NCI-H2029 treated with DMSO at 0.1 percent for 48 hours (cell line): ENCODE data around the gene ARL5C.
"Not testable (repeated sequence)": the region's sequence is repeated elsewhere in the genome, so short reads cannot be mapped to it uniquely, and the experiment has no call there.

ENCODE experiments used
- DNase-seq: peaks from one replicate; lab custom pipeline; 2025; lab: John Stamatoyannopoulos, UW

The ARL5C gene

DNA sequence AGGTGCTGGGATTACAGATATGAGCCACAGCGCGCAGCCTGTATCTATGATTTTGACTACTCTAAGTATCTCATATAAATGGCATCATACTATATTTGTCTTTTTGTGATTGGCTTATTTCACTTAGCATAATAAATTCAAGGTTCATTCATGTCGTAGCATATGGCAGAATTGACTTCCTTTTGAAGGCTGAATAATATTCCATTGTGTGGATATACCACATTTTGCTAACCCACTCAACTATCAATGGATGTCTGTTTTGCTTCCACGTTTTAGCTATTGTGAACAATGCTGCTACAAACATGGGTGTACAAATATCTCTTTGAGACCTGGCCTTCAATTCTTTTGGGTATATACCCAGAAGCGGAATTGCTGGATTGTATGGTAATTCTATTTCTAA is 24.7 kb downstream of the ARL5C start:
- DNase-seq = no peak

DNA sequence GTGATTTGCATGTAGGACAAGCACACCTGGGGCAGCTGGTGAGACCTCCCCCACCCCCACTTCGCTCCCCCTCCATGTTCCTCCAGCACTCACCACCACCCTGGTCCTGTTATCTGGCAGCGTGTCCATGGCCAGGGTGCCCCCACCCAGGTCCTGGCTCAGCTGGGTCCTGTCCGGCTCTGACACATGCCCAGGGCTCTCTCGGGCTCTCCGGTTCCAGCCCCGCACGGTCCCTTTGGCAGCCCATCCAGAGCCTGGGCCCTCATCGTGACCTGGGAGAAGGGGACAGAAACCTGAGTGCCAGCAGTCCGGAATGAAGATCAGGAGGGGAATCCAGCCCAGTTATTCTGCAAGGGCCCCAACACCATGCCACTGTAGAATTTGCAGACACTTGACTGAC is 26.4 kb downstream of the ARL5C start:
- DNase-seq = no peak

DNA sequence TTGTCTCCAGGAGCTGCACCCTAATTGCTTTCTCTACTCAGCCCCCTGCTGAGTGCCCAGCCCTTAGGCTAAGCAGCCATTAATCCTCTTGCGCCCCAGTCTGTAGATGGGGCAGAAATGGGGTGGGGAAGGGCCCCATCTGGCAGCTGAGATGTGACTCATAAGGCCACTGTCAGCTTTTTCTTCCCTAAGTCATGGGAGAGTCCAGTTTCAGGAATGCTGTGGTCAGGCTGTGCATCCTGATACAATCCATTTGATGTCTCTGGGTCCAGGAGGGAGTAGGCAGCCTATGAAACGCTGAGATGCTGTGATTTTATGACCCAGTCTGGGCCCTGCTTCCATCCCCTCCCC is 26.8 kb downstream of the ARL5C start:
- no peak for DNase-seq

DNA sequence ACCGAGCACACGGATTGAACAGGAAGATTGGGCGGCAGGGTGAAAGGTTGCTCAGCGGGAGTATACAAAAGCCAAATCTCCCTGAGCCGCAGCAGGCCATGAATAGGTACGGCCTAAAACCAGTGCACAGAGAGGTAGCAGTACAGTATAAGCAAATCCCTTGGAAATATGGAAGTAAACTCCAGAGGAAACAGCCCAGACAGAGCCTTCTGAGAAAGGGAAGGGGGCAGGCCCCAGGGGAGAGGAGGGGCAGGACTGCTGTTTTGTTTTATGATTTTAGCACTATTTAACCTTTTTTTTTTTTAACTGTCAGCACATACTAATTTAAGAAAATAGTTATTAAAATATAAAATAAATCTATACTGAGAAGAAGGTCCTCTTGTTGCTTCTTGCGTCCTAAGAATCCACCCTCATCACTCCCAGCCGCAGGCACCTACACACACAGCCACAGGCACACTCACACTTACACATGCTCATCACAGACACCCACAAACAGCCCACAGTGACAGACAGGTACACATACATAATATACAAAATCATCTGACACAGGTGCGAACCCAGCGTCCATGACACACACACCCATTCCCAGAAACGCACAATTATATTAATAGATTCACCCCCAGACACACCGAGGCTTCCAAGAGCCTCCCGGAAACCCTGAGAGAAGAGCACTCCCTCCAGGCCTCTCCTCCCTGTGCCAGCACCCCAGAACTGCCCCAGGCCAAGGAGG is 27.4 kb downstream of the ARL5C start:
- no peak for DNase-seq

DNA sequence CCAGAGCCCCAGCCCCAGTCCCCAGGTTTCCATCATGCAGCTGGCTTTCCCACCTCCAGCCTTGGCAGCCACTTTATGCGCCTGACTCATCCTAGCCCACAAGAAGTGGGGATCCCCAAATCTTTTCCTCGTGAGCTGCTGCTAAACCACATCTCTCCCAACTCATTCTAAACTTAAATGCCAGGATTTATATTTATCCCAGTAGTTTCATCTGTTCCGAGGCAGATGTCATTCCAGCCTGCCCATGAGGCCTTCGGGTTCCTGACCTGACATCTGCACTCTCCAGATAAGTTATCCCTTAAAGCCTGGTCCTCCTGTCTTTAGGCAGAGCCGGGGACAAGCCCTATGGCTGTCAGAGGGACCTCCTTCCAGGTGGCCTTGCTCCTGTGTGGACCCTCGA is 31.1 kb downstream of the ARL5C start:
- DNase-seq = no peak

DNA sequence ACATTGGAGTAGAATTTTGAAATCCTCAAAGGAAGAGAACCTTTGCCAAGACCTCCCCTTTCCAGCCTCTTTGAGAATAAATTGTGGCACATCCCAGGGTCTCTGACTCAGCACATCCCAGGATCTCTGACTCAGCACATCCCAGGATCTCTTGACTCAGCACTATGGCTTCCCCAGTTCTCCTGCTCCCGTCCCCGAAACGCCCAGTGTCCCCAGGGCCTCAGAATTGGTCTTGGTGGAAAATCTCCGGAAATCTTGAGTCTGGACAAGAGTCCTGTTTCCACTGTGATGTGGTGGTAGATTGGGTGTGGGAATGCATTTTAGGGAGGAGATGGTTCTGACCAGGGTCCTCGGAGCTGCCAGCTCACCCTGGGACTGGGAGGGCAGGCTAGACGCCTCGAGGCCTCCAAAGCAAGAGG is 33.8 kb downstream of the ARL5C start:
- DNase-seq = no peak

DNA sequence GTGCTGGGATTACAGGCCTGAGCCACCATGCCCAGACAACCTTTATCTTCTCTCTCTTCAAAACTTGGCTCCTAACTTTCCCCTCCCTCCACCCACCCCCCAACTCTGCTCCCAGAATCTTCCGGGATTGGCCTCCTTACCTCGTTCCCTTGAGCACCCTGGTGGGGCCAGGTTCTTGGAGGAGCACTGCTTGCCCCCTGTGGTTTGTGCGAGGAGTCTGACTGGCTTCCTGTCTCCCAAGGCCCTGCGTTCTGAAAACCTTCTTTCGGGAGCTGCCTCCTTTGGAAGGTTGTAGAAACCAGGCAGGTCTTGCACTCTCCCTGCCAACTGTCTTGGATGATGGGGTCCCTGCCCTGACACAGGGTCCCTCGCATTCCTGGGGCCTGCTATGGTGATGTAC is 34.3 kb downstream of the ARL5C start:
- DNase-seq = no peak

DNA sequence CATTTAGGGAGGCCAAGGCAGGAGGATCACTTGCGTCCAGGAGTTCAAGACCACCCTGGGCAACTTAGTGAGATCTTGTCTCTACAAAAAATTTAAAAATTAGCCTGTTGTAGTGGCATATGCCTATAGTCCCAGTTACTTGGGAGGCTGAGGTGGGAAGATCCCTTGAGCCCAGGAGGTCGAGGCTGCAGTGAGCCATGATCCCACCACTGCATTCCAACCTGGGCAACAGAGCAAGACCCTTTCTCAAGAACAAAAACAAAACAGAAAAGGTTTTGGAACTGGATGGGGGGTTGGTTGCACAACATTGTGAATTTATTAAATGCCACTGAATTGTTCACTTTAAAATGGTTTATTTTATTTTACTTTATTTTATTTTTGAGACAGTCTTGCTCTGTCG is 35.8 kb downstream of the ARL5C start:
- no peak for DNase-seq

DNA sequence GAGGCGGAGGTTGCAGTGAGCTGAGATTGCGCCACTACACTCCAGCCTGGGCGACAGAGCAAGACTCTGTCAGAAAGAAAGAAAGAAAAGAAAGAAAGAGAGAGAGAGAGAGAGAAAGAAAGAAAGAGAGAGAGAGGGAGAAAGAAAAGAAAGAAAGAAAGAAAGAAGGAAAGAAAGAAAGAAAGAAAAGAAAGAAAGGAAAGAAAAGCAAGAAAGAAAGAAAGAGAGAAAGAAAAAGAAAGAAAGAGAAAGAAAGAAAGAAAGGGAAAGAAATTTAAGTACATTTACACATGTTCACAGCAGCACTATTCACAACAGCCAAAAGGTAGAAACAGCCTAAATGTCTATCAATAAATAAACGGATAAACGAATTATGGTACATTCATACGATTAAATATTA is 36.4 kb downstream of the ARL5C start:
- not testable (repeated sequence) for DNase-seq

DNA sequence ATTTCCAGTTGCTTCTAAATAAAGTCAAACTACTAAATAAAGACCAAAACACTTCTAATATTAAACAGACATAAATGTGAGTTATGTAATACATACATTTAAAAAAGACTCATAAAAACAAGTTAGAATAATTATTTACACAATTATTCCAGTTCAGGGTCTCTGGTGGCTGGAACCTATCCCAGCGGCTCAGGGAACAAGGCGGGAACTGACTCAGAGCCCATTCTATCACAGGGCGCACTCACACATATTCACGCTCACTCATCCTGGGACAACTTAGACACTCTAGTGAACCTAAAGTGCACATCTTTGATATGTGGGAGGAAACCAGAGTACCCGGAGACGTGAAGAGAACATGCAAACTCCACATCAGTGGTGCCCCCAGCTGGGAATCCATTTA is 39.5 kb downstream of the ARL5C start:
- DNase-seq = no peak

DNA sequence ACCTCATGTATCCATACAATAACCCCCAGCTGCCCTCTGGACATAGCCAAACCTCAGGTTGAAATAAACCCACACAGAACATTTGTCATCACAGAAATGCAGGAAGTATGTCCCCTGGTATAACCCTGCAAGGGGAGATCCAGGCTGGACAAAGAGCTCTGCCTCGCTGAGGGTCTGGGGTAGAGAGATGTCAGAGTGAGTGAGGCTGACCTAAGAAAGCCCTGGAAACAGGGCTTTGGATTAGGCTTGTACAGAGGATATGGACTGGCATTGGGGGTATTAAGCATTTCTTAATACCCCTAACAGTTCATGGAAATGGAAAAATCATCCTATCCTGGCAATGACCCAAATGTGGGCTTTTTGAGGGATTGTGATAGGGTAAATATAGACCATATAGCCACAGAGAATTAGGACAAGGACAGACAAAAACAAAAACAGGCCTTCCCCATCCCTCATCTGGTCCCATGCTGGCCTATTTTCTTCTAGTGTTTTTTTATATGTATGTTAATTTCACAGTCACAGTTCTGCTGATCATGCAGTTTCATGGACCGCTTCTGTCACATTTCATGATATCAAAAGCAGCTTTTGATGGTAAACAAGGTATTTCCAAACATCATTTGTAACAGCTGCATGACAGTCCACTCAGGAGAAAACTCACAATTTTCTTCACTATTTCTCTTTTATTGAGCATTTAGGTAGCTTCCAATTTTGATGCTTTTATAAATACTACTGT is 40.7 kb downstream of the ARL5C start:
- DNase-seq = no peak

DNA sequence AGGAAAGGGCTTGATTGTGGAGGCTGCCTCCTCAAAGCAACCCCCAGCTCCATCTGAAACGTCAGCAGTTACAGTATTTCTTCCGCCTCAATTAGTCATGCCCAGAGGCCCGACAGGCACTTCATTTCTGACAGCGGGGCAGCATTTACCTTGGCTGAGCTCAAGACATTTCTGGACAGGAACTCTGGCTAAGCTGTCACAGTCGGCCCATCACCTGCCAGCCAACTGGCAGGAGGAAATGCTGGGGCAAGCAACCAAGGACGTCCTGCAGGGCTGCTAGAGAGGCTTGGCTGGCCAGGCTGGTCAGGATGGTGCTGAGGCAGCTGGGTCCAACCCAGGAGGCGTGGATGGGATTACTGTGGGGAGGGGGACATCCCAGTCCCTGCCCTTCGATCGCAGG is 42.3 kb downstream of the ARL5C start:
- no peak for DNase-seq

DNA sequence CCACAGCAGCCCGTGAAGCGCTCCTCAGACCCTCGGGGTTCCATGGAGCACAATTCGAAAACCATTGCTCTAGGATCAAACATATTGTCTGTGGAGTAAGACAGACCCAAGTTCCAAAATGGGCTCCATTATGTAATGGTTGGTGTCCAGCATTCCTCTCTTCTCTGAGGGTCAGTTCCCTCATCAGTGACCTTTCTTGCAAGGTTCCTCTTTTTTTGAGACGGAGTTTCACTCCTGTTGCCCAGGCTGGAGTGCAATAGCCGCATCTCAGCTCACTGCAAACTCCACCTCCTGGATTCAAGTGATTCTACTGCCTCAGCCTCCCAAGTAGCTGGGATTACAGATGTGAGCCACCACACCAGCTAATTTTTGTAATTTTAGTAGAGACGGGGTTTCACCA is 43.0 kb downstream of the ARL5C start:
- no peak for DNase-seq

DNA sequence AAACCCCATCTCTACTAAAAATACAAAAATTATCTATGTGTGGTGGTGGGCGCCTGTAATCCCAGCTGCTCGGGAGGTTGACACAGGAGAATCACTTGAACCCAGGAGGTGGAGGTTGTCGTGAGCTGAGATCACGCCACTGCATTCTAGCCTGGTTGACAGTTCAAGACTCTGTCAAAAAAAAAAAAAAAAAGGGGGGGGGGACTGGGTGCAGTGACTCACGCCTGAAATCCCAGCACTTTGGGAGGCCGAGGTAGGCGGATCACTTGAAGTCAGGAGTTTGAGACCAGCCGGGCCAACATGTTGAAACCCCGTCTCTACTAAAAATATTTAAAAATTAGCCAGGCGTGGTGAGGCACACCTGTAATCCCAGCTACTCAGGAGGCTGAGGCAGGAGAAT is 44.0 kb downstream of the ARL5C start:
- DNase-seq = not testable (repeated sequence)

DNA sequence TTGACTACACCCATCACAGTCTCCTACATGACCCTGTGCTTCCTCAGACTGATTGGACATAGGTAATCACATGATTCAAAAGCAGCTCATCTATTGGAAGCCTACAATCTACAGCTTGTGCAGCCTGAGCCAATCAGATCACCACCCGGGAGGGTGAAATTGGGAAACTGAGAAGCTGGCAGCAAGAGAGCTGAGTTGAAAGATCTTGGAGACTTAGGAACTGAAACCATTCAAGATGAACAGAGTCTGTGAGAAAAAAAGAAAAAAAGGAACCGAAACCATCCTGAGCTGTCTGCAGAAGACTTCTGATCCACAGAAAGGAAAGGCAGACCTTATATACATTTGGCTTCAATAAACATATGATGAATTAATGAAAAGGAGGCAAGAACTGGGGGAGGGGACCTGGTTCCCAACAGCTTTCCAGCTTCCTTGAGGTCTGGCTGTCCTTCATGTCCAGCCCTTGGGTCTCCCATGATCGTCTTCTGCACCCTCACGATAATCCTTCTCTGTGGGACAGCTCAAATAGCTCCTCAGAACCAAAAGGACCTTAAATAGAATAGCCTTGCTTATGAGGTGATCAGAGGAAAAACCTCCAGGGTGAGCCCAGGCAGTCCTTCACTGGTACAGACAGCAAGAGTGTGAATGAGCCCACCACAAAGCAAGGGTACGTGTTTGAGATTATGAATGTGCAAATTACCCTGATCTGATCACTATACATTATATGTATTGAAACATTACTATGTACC is 47.1 kb downstream of the ARL5C start:
- no peak for DNase-seq

DNA sequence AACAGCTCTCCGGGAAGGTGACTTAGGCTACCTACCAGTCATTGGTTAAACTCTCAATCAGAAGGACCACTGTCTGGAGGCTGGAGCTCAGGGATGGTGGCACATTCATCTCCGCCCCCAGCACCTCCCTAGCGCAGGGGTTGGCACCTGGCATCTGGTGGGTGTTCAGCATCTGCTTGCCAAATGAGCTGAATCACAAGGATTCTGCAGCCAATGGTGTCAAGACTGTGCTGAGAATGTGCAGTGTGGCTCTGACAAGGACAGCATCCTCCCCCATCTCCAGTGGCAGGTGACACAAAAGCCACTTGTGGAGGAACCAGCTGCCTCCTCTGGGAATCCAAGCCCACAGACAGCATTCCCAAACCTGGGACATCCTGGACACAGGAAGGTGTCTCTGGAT is 49.7 kb downstream of the ARL5C start:
- no peak for DNase-seq

DNA sequence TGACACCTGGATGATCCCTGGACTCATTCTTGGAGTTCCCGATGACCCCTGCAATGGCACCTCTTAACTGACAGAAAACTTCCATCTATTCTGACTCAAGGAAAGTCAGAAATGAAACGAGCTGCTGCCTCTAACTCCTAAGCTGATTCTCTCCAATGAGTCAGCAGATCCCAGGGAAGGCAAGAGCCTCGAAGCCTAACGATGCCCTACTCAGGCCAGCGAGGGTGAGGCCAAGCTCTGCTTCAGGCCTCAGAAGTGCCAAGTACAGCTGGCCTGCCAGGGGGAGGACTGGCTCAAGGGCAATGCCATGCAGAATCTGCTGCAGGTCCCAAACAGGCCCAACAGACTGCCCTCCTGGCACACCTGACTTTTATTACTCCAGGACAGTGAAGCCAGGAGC is 50.8 kb downstream of the ARL5C start:
- DNase-seq = no peak

DNA sequence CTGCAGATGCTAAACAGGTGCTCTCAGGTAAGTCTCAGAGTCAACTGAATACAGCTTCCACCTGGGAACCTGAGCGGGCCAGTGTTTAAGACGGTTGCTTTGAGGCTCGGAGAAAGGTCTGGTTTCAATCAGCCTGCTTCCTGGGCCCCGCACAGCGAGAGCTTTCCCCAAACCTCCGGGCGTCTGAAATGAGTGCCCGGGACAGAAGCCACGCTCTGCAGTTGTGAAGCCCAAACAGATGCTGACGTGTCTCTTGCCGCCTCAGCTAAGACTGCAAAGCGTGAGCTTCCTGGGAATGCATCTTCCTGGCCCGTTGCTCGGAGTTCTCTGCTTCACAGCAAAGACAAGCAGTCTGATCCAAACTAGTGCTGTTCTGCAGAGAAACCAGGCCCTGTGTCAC is 51.2 kb downstream of the ARL5C start:
- no peak for DNase-seq

DNA sequence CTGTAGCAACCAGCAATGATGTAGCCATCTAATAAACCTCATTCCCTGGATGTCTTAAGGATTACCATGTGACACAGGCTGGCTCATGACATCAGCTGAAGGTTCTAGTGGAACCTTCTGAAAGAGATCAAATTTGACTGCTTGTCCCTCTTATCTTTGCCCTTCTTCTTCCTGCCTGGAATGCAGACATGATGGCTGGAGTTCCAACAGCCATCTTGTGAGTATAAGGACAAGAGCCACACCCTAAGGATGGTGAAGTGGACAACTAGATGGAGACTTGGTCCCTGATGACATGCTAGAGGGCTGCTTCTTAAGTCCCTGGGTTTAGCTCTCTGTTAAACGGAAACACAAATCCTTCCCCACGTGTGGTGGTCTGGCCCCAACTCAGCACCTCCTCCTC is 52.1 kb downstream of the ARL5C start:
- DNase-seq = no peak

DNA sequence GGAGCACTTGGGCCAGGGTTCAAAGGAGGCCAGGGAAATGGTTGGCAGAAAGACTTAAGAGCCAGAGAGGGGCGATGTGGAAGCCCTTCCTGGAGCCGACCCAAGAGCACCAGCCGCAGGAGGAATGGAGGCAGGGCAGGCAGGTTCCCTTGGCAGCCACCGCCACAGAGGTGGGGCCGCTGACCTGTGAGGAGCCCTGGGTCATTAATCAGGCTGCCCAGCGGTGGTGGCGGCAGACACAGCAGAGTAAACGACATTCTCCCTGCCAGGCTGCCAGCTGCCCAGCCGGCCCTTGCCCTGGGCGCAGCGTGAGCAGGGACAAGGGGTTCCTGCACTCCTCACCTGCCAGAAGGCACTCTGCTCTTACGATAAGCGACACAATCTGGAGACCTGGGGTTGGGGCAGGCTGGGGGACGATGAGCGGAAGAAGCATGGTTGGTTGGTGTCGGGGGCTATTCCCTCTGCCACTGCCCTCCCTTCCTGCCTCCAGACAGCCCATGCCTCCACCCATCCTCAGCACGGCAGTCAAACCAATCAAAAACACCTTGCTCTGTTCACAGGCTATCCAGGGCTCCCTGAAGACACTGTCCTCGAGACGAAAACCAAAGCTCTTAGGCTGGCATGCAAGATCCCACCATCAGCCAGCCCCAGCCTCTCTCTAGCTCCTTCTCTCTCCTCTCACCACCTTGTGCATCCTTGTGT is 55.4 kb downstream of the ARL5C start:
- DNase-seq = no peak

DNA sequence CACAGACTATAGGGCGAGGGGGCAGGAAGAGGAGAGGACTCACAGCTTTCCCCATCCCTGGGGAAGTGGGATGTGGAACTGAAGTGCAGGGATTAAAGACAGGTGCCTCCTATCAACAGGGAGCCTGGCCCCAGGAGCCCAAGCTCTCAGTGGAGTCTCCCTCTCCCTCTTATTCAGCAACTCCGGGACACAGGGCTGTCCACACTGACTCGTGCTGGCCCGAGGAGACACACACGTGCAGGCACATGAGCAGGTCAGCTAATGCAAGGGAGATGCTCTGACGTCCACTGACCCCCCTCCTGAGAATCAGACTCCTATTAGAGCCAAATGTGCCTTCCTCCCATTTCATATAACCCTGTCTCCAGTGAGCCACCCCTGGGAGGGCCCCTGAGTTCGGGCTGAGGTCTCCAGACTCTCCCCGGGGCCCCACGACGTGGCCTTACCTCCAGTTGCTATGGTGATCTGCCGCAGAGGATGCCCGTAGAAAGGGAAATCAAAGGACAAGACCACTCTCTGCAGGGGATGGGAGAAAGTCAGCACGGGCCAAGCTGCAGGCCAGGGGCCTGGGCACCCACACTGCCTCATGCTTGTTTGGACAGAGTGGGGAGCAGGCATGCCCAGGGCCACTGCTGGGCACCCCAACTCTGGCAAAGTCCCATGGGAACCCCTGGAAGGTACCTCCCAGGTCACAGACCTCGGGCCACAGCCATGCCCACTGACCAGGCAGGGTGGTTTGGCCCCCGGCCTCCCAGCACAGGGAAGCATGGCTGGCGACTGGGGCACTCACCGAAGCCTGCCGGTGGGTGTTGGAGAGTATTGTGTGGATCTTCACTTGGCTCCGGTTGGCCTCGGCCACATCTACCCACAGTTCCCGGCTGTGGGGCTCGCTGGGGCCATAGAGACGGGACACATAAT is 57.2 kb downstream of the ARL5C start:
- DNase-seq = no peak

DNA sequence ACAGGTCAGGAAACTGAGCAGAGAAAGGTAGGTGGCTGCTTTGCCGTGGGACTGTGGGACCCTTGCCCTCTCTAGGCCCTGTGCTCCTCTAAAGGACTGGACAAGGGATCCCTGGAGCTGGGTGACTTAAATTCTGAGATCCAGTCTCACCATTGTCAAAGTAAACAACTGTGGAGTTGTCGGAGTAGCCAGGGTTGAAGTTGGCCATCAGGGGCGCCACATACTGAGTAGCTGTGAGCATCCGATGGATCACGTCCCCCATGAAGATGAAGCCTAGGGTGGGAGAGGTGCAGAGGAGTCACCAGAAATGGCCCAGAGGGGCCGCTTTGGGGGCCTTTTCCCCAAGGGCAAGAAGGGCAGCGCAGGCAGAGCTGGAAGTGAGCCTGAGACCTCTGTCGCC is 58.0 kb downstream of the ARL5C start:
- DNase-seq = no peak
